ENCODE data around the gene NUP210L.
A peak's percentile ranks its signal among the peaks of the same experiment; 100 is the strongest.

NUP210L gene

GRCh38 chr1:153973071-153973470 is 181.8 kb downstream of the NUP210L start:
- H3K27ac ChIP-seq (ENCODE audit: insufficient read depth in 1 of 2, low read depth in 1 of 2, low read length in 2 of 2, poor library complexity in 1 of 2, severe bottlenecking in 2 of 2): no peak overlapping the region
- 86% methylated on average over 1 of the region's 3 CpGs for WGBS (ENCODE audit: insufficient coverage)
- H3K4me1 ChIP-seq (ENCODE audit: control extremely low read depth in 1 of 4, control insufficient read depth in 4 of 4, insufficient read depth in 4 of 4, low read length in 3 of 4): peaks cover 1 to 50% (median 39%) of the 10 kb centered on the region in 4 experiments
- H3K27me3 ChIP-seq (replicated peaks in 2 of 5; ENCODE audit: control insufficient read depth in 4 of 5, insufficient read depth in 5 of 5, low read length in 4 of 5): no peaks in the 10 kb centered on the region
- no peak for DNase-seq
- H3K9me3 ChIP-seq (ENCODE audit: control extremely low read depth in 1 of 5, control insufficient read depth in 4 of 5, insufficient read depth in 2 of 5, low read depth in 1 of 5, low read length in 4 of 5): no peaks in the 10 kb centered on the region
- CTCF ChIA-PET: interaction anchor here (0.9 to 9.1 kb wide), 5 partner anchors 13 to 146 kb away, joined by 3 to 65 read pairs (median 3); partner anchors contain the start of genes DENND4B and RAB13
- peaks cover 11 to 40% (median 24%) of the 10 kb centered on the region in 4 experiments for H3K36me3 ChIP-seq (ENCODE audit: control insufficient read depth in 4 of 4, insufficient read depth in 4 of 4, low read length in 3 of 4)
- H3K4me3 ChIP-seq (ENCODE audit: control insufficient read depth in 1 of 7, extremely low read depth in 1 of 7, insufficient read depth in 4 of 7, low read depth in 2 of 7, low read length in 6 of 7): no peak overlapping the region
- POLR2A ChIA-PET: interaction anchor here (0.9 to 1.0 kb wide), 2 partner anchors 15 to 50 kb away, joined by 3 read pairs; partner anchors contain the start of genes CRTC2 and GATAD2B

GRCh38 chr1:153970346-153970745 is 184.5 kb downstream of the NUP210L start:
- Histone ChIP-seq H3K4me3 (ENCODE audit: control insufficient read depth in 1 of 7, extremely low read depth in 1 of 7, insufficient read depth in 4 of 7, low read depth in 2 of 7, low read length in 6 of 7) (no peak overlapping the region), H3K4me1 (ENCODE audit: control extremely low read depth in 1 of 4, control insufficient read depth in 4 of 4, insufficient read depth in 4 of 4, low read length in 3 of 4) (peaks cover 4 to 45% (median 33%) of the 10 kb centered on the region in 4 experiments), H3K9me3 (ENCODE audit: control extremely low read depth in 1 of 5, control insufficient read depth in 4 of 5, insufficient read depth in 2 of 5, low read depth in 1 of 5, low read length in 4 of 5) (no peaks in the 10 kb centered on the region), H3K27ac (ENCODE audit: insufficient read depth in 1 of 2, low read depth in 1 of 2, low read length in 2 of 2, poor library complexity in 1 of 2, severe bottlenecking in 2 of 2) (no peak overlapping the region), H3K36me3 (ENCODE audit: control insufficient read depth in 4 of 4, insufficient read depth in 4 of 4, low read length in 3 of 4) (peaks cover 11 to 33% (median 22%) of the 10 kb centered on the region in 4 experiments), H3K27me3 (replicated peaks in 2 of 5; ENCODE audit: control insufficient read depth in 4 of 5, insufficient read depth in 5 of 5, low read length in 4 of 5) (no peaks in the 10 kb centered on the region)
- 95% methylated on average over 2 of the region's 2 CpGs for WGBS (ENCODE audit: insufficient coverage)
- ChIA-PET POLR2A (no interaction called here), CTCF (interaction anchor here (9.1 kb wide), 1 partner anchor 16 kb away, joined by 65 read pairs; the partner anchor contains the start of gene RAB13)
- no peak for DNase-seq

- no peak for DNase-seq
- Histone ChIP-seq H3K4me3 (ENCODE audit: control insufficient read depth in 1 of 7, extremely low read depth in 1 of 7, insufficient read depth in 4 of 7, low read depth in 2 of 7, low read length in 6 of 7) (peak overlapping the region in 6 of 7 experiments; percentile 85 to 97 (median 86)), H3K36me3 (ENCODE audit: control insufficient read depth in 4 of 4, insufficient read depth in 4 of 4, low read length in 3 of 4) (peaks cover 4 to 25% (median 14%) of the 10 kb centered on the region in 4 experiments), H3K4me1 (ENCODE audit: control extremely low read depth in 1 of 4, control insufficient read depth in 4 of 4, insufficient read depth in 4 of 4, low read length in 3 of 4) (peaks cover 4 to 52% (median 40%) of the 10 kb centered on the region in 4 experiments), H3K27me3 (replicated peaks in 2 of 5; ENCODE audit: control insufficient read depth in 4 of 5, insufficient read depth in 5 of 5, low read length in 4 of 5) (no peaks in the 10 kb centered on the region), H3K27ac (ENCODE audit: insufficient read depth in 1 of 2, low read depth in 1 of 2, low read length in 2 of 2, poor library complexity in 1 of 2, severe bottlenecking in 2 of 2) (peak overlapping the region in 1 of 2 experiments; percentile 46), H3K9me3 (ENCODE audit: control extremely low read depth in 1 of 5, control insufficient read depth in 4 of 5, insufficient read depth in 2 of 5, low read depth in 1 of 5, low read length in 4 of 5) (no peaks in the 10 kb centered on the region)
- POLR2A ChIA-PET: interaction anchor here (0.9 to 3.3 kb wide), 2 partner anchors 8 to 12 kb away, joined by 3 to 25 read pairs; partner anchors contain the start of gene JTB
- WGBS (ENCODE audit: insufficient coverage): 80% methylated on average over 2 of the region's 2 CpGs
- CTCF ChIA-PET: interaction anchor here (1.0 to 5.1 kb wide), 5 partner anchors 8 to 54 kb away, joined by 3 to 47 read pairs (median 29); partner anchors contain the start of genes DENND4B, JTB and RAB13
Measured at GRCh38 chr1:153968972-153969371, 185.9 kb downstream of the NUP210L start.

GRCh38 chr1:153968408-153968807 is 186.5 kb downstream of the NUP210L start:
- Histone ChIP-seq H3K4me3 (ENCODE audit: control insufficient read depth in 1 of 7, extremely low read depth in 1 of 7, insufficient read depth in 4 of 7, low read depth in 2 of 7, low read length in 6 of 7) (peak overlapping the region; percentile 81 to 97 (median 86)), H3K4me1 (ENCODE audit: control extremely low read depth in 1 of 4, control insufficient read depth in 4 of 4, insufficient read depth in 4 of 4, low read length in 3 of 4) (peaks cover 4 to 56% (median 44%) of the 10 kb centered on the region in 4 experiments), H3K27ac (ENCODE audit: insufficient read depth in 1 of 2, low read depth in 1 of 2, low read length in 2 of 2, poor library complexity in 1 of 2, severe bottlenecking in 2 of 2) (peak overlapping the region; percentile 46 to 91), H3K36me3 (ENCODE audit: control insufficient read depth in 4 of 4, insufficient read depth in 4 of 4, low read length in 3 of 4) (peaks cover 0 to 19% (median 9%) of the 10 kb centered on the region in 4 experiments), H3K27me3 (replicated peaks in 2 of 5; ENCODE audit: control insufficient read depth in 4 of 5, insufficient read depth in 5 of 5, low read length in 4 of 5) (no peaks in the 10 kb centered on the region), H3K9me3 (ENCODE audit: control extremely low read depth in 1 of 5, control insufficient read depth in 4 of 5, insufficient read depth in 2 of 5, low read depth in 1 of 5, low read length in 4 of 5) (no peaks in the 10 kb centered on the region)
- no peak for DNase-seq
- ChIA-PET POLR2A (interaction anchor here (3.3 kb wide), 1 partner anchor 9 kb away, joined by 25 read pairs; the partner anchor contains the start of gene JTB), CTCF (interaction anchor here (1.0 to 5.1 kb wide), 6 partner anchors 9 to 188 kb away, joined by 3 to 47 read pairs (median 24); partner anchors contain the start of genes DENND4B, JTB and RAB13)
- 0% methylated on average over 9 of the region's 13 CpGs for WGBS (ENCODE audit: insufficient coverage)

- Histone ChIP-seq H3K9me3 (ENCODE audit: control extremely low read depth in 1 of 5, control insufficient read depth in 4 of 5, insufficient read depth in 2 of 5, low read depth in 1 of 5, low read length in 4 of 5) (no peaks in the 10 kb centered on the region), H3K36me3 (ENCODE audit: control insufficient read depth in 4 of 4, insufficient read depth in 4 of 4, low read length in 3 of 4) (peaks cover 0 to 15% (median 6%) of the 10 kb centered on the region in 4 experiments), H3K27me3 (replicated peaks in 2 of 5; ENCODE audit: control insufficient read depth in 4 of 5, insufficient read depth in 5 of 5, low read length in 4 of 5) (no peaks in the 10 kb centered on the region), H3K27ac (ENCODE audit: insufficient read depth in 1 of 2, low read depth in 1 of 2, low read length in 2 of 2, poor library complexity in 1 of 2, severe bottlenecking in 2 of 2) (peak overlapping the region; percentile 46 to 91), H3K4me3 (ENCODE audit: control insufficient read depth in 1 of 7, extremely low read depth in 1 of 7, insufficient read depth in 4 of 7, low read depth in 2 of 7, low read length in 6 of 7) (peak overlapping the region; percentile 81 to 97 (median 86)), H3K4me1 (ENCODE audit: control extremely low read depth in 1 of 4, control insufficient read depth in 4 of 4, insufficient read depth in 4 of 4, low read length in 3 of 4) (peaks cover 4 to 59% (median 46%) of the 10 kb centered on the region in 4 experiments)
- ChIA-PET CTCF (interaction anchor here (0.8 to 5.1 kb wide), 9 partner anchors 9 to 188 kb away, joined by 3 to 47 read pairs (median 6); partner anchors contain the start of genes CRTC2, DENND4B, JTB and RAB13), POLR2A (interaction anchor here (0.7 to 3.3 kb wide), 8 partner anchors 9 to 82 kb away, joined by 3 to 25 read pairs (median 7); partner anchors contain the start of genes CRTC2, DENND4B, JTB and RPS27)
- DNase-seq: no peak
- 0% methylated on average over 2 of the region's 8 CpGs for WGBS (ENCODE audit: insufficient coverage)
Measured at GRCh38 chr1:153968000-153968363, 186.9 kb downstream of the NUP210L start.

- Histone ChIP-seq H3K9me3 (ENCODE audit: control extremely low read depth in 1 of 5, control insufficient read depth in 4 of 5, insufficient read depth in 2 of 5, low read depth in 1 of 5, low read length in 4 of 5) (no peaks in the 10 kb centered on the region), H3K27me3 (replicated peaks in 2 of 5; ENCODE audit: control insufficient read depth in 4 of 5, insufficient read depth in 5 of 5, low read length in 4 of 5) (no peaks in the 10 kb centered on the region), H3K4me3 (ENCODE audit: control insufficient read depth in 1 of 7, extremely low read depth in 1 of 7, insufficient read depth in 4 of 7, low read depth in 2 of 7, low read length in 6 of 7) (peak within 1 kb of the TSS; percentile 81 to 97 (median 86)), H3K27ac (ENCODE audit: insufficient read depth in 1 of 2, low read depth in 1 of 2, low read length in 2 of 2, poor library complexity in 1 of 2, severe bottlenecking in 2 of 2) (peak within 1 kb of the TSS; percentile 75 to 91), H3K4me1 (ENCODE audit: control extremely low read depth in 1 of 4, control insufficient read depth in 4 of 4, insufficient read depth in 4 of 4, low read length in 3 of 4) (peaks cover 4 to 61% (median 49%) of the 10 kb centered on the region in 4 experiments), H3K36me3 (ENCODE audit: control insufficient read depth in 4 of 4, insufficient read depth in 4 of 4, low read length in 3 of 4) (peaks cover 0 to 9% (median 2%) of the 10 kb centered on the region in 4 experiments)
- ChIA-PET CTCF (interaction anchor here (0.8 to 5.1 kb wide), 10 partner anchors 9 to 187 kb away, joined by 3 to 47 read pairs (median 6); partner anchors contain the start of genes CRTC2, DENND4B, JTB and RAB13), POLR2A (interaction anchor here (0.6 to 3.3 kb wide), 11 partner anchors 9 to 160 kb away, joined by 3 to 25 read pairs (median 7); partner anchors contain the start of genes CRTC2, DENND4B, GATAD2B and JTB)
- WGBS (ENCODE audit: insufficient coverage): under 1% methylated on average over 57 of the region's 60 CpGs
- DNase-seq: peak; percentile 97 to 99 (median 99)
Measured at GRCh38 chr1:153967107-153967999, 187.5 kb downstream of the NUP210L start, which contains the start of gene CREB3L4. Gene CREB3L4 (plus strand): TSS chr1:153967902. CDS start chr1:153968526, 624 bp downstream.

All from common myeloid progenitor, CD34-positive (primary cell).